Skeletal muscle satellite cell (primary cell): Measurements from ENCODE around the gene C16orf74.

Experiments
- H3K27me3 ChIP-seq: 2 replicates; pipeline ENCODE4 v1.7.0; 2013; ENCODE audit warnings: low read length; ENCODE audit not compliant: control insufficient read depth, insufficient read depth
- H3K36me3 ChIP-seq: 2 replicates; pipeline ENCODE4 v1.7.0; 2013; ENCODE audit warnings: mild to moderate bottlenecking, control low read depth, low read length; ENCODE audit not compliant: insufficient read depth
- H3K4me1 ChIP-seq: 2 replicates; pipeline ENCODE4 v1.7.0; 2013; ENCODE audit warnings: low read length; ENCODE audit not compliant: control insufficient read depth, insufficient read depth
- H3K4me2 ChIP-seq: 2 replicates; pipeline ENCODE4 v1.7.0; 2013; ENCODE audit warnings: mild to moderate bottlenecking, low read length
- H3K4me3 ChIP-seq: 2 replicates; pipeline ENCODE4 v1.7.0; 2013; ENCODE audit warnings: low read length
- H3K9ac ChIP-seq: 2 replicates; pipeline ENCODE4 v1.7.0; 2013; ENCODE audit warnings: mild to moderate bottlenecking, low read depth, low read length, moderate library complexity
- H3K9me3 ChIP-seq: replicated peaks from 2 replicates; pipeline ENCODE4 v1.7.0; 2013; ENCODE audit warnings: mild to moderate bottlenecking, control low read depth, low read length

The C16orf74 gene

DNA sequence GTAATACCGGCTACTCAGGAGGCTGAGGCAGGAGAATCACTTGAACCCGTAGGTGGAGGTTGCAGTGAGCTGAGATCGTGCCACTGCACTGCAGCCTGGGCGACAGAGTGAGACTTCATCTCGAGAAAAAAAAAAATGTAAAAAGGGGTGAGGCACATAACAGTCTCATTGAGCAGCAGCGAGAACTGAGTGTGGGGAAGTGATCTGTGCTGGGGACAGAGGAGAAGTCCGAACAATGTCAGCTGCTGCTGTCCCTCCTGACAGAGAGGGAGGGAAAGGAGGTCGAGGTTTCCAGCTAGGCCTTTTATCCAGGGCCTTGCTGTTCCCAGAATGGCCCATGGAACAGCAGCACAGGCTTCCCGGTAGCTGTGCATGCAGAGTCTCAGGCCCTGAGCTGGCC lies 14.0 kb downstream of the C16orf74 start:
- Histone ChIP-seq H3K4me1 (no peaks in the 10 kb centered on the region), H3K9ac (no peak overlapping the region), H3K4me2 (no peak overlapping the region), H3K27me3 (no peaks in the 10 kb centered on the region), H3K36me3 (no peaks in the 10 kb centered on the region), H3K9me3 (no peaks in the 10 kb centered on the region), H3K4me3 (no peak overlapping the region)

DNA sequence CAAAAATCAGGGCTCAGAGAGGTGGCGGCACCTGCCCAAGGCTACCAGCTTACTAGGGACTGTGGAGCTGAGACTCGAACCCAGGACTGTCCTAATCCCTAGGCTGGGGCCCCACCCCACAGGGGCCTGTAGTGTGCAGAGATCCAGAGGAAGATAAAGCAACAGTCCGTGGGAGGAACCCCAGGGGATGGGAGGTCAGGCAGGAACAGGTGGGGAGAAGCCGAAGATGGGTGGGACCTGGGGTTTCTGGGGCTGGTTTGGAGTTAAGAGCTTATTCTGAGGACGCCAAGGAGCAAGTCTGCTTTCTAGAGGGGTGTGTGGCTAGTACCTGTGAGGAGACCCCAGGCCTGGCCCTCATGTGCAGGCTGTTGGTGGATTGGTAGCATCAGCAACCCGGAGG lies 14.9 kb downstream of the C16orf74 start:
- Histone ChIP-seq H3K4me3 (no peak overlapping the region), H3K36me3 (no peaks in the 10 kb centered on the region), H3K9ac (no peak overlapping the region), H3K4me2 (no peak overlapping the region), H3K4me1 (no peaks in the 10 kb centered on the region), H3K9me3 (no peaks in the 10 kb centered on the region), H3K27me3 (no peaks in the 10 kb centered on the region)

DNA sequence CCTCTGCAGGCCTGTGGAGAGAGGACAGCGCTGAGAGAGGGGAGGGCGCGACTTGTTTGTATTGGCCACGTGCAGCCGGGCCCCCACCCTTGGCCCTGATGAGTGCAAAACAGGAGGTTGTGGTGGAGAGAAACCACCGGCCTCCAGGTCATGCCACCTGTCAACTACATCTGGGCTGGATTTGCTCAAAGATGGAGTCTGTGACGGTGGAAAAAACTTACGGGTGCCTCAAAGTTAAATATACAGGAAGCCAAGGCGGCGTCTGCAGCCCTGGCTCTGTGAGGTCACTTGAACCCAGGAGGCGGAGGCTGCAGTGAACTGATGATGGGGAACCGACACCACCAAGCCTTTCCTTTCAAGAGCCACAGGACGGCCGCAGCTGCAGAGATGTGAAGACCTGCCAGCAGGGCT lies 15.7 kb downstream of the C16orf74 start:
- Histone ChIP-seq H3K9ac (no peak overlapping the region), H3K4me1 (no peaks in the 10 kb centered on the region), H3K9me3 (no peaks in the 10 kb centered on the region), H3K27me3 (no peaks in the 10 kb centered on the region), H3K4me2 (no peak overlapping the region), H3K36me3 (no peaks in the 10 kb centered on the region), H3K4me3 (no peak overlapping the region)

DNA sequence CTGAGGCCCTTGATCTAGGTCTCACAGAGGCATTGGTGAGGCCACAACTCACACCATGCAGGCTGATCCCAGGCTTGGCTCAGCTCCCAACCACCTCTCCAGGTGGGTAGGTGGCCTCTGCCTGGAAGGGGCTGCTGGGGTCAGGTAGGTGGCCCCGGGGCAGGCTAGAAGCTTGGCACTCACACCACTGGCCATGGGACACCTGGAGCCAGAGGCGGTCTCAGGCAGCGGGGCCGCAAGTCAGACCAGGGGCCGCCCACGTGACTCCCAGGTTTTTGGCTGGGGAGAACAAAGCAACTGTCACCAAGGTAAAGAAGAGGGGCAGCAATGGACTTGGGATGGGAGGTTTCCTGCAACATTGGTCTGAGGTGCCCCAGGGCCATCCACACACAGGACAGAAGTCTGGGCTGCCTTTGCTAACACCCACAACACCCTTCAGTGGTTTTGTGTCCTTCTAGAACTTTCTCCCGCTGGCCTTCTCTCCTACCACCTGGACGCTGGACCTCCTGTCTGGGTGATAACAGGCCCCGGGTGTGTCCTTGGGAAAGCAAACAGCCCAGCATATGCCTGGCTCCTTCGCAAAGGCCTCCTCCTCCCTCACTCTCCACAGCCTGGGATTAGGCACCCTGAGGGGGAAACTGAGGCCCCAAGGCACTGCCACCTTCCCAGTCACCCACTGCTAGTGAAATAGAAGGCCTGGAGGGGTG lies 16.4 kb downstream of the C16orf74 start:
- Histone ChIP-seq H3K4me3 (no peak overlapping the region), H3K9ac (no peak overlapping the region), H3K36me3 (no peaks in the 10 kb centered on the region)

DNA sequence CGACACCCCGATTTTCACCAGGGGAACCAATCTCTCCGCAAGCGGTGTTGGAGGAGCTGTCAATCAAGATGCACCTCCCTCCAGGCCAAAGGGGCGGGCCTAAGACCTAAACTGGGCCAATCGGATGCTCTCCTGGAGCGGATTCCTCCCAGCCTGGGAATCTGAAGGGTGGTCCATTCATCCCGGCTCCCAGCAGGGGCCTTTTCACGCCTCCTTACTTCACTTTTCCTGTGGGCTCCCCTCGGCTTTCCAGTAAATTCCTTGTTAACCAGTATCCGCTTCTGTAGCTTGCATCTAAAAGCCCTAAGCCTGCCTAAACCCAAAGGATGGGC lies 17.1 kb downstream of the C16orf74 start:
- no peaks in the 10 kb centered on the region for H3K9me3 ChIP-seq
- H3K36me3 ChIP-seq: no peaks in the 10 kb centered on the region
- peaks cover 6% of the 10 kb centered on the region for H3K4me1 ChIP-seq
- H3K9ac ChIP-seq: no peak overlapping the region
- no peak overlapping the region for H3K4me3 ChIP-seq
- no peaks in the 10 kb centered on the region for H3K27me3 ChIP-seq
- no peak overlapping the region for H3K4me2 ChIP-seq

More for the DNA sequence above, 16.4 kb downstream of the C16orf74 start:
- Histone ChIP-seq H3K9me3 (no peaks in the 10 kb centered on the region), H3K4me1 (peaks cover 5% of the 10 kb centered on the region), H3K27me3 (no peaks in the 10 kb centered on the region), H3K4me2 (no peak overlapping the region)

DNA sequence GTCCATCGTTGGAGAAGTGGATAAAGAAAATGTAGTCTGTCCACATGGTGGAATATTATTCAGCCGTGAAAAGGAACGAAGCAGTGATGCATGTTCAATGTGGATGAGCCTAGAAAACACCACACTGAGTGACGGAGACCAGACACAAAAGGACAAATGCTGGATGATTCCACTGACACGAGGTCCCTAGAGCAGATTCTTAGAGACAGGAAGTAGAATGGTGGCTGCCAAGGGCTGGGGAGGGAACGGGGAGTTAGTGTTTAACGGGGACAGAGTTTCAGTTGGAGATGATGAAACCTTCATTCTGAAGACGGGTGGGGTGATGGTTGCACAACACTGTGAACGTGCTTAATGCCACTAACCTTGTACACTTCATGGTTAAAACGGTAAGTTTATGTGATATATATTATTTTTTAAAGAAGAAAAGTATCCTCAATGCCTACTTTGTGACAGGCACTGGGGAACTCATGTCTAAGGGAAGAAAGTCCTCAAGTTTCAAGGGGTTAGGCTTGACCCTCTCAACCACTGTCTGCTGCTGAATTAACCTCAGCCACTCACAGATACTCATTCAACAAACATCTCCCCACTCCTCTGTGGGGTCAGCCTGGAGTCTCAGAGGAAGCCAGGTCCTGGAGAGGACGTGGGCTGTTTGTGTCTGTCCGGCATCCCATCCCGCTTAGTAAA lies 17.6 kb downstream of the C16orf74 start:
- no peak overlapping the region for H3K9ac ChIP-seq
- H3K9me3 ChIP-seq: no peaks in the 10 kb centered on the region
- H3K4me3 ChIP-seq: no peak overlapping the region
- peaks cover 6% of the 10 kb centered on the region for H3K4me1 ChIP-seq
- no peaks in the 10 kb centered on the region for H3K36me3 ChIP-seq
- H3K27me3 ChIP-seq: no peaks in the 10 kb centered on the region
- H3K4me2 ChIP-seq: no peak overlapping the region

DNA sequence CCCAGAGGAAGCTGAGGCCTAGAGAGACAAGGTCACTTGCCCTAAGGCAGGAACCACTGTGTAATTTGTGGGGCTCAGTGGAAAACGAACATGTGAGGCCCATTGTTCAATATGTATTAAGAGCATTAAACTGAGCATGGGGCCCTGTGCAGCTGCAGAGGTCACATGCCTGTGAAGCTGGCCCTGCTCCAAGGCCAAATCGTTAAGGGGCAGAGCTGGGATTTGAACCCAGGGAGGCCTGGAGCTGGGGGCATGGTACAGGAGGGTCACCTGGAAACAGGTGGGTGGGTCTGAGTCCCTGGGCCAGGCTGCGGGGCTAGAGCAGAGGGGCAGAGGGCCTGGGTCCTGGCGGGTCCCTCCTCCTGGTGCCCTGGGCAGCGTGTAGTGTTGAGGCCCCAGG lies 19.7 kb downstream of the C16orf74 start:
- Histone ChIP-seq H3K4me3 (no peak overlapping the region), H3K9ac (no peak overlapping the region), H3K4me1 (peaks cover 6% of the 10 kb centered on the region), H3K36me3 (peaks cover 3% of the 10 kb centered on the region), H3K27me3 (peaks cover 3% of the 10 kb centered on the region), H3K4me2 (no peak overlapping the region), H3K9me3 (no peaks in the 10 kb centered on the region)

DNA sequence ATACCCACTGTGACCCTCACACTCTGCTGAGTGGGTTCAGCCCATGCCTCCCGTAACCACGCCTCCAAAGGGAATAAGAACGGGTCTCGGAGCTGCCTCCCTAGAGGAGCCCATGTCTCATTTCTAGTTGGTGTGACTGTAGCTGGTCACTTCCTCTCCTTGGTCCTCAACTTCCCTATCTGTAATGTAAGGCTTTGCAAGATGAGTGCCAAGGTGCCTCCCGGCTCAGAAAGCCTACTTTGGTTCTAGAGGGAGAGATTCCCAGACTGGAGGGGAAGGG lies 20.8 kb downstream of the C16orf74 start:
- H3K4me1 ChIP-seq: peaks cover 6% of the 10 kb centered on the region

DNA sequence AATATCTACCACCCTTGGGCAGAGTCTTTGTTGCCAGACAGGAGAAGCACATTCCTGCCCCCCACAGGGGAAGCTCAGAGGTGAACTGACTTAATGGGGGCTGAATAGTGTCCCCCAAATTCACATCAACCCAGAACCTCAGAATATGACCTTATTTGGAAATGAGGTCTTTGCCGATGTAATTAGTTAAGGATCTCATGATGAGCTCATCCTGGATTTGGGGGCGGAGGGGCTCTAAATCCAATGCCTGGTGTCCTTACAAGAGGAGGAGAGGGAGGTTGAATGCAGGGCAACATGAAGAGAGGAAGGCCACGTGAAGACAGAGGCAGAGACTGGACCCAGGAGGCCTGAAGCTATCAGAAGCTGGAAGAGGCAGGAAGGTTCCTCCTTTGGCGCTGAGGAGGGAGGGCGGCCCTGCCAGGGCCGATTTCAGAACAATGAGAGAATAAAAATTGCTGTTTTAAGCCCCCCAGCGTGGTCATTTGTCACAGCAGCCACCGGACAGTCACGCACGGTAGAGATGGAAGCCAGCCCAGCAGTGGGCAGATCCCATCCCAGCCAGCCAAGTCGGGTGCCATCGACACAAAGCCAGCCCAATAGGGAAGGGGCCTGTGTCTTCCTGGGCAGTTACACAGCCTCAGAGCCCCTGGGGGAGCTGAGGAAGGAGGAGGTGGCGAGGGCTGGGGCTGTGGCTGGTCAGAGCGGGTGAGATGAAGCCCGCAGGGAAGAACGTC lies 21.3 kb downstream of the C16orf74 start:
- peaks cover 4% of the 10 kb centered on the region for H3K36me3 ChIP-seq
- H3K4me3 ChIP-seq: no peak overlapping the region
- H3K9me3 ChIP-seq: no peaks in the 10 kb centered on the region

More for the DNA sequence above, 20.8 kb downstream of the C16orf74 start:
- Histone ChIP-seq H3K9ac (no peak overlapping the region), H3K9me3 (no peaks in the 10 kb centered on the region), H3K36me3 (peaks cover 4% of the 10 kb centered on the region), H3K4me3 (no peak overlapping the region), H3K27me3 (peaks cover 13% of the 10 kb centered on the region), H3K4me2 (no peak overlapping the region)

DNA sequence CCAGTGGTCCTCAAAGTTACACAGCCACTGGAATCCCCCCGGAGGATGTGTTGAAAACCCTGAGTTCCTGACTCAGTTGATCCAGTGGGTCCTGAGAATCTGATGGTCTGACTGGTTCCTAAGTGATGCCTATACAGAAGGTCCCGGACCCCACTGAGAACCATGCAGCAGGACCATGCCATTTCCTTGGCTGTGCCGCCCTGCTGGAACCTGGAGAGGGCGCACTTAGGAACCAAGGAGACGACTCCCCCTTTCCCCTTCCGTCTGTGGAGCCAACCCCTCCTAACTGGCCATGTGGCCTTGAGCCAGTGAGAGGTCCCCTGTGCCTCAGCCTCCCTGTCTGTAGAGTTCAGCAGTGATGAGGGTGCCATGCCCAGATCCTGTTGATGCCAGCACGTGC lies 22.0 kb downstream of the C16orf74 start:
- no peak overlapping the region for H3K9ac ChIP-seq
- H3K36me3 ChIP-seq: peaks cover 4% of the 10 kb centered on the region

More for the DNA sequence above, 21.3 kb downstream of the C16orf74 start:
- H3K4me2 ChIP-seq: no peak overlapping the region
- H3K4me1 ChIP-seq: peaks cover 6% of the 10 kb centered on the region
- peaks cover 13% of the 10 kb centered on the region for H3K27me3 ChIP-seq
- no peak overlapping the region for H3K9ac ChIP-seq

DNA sequence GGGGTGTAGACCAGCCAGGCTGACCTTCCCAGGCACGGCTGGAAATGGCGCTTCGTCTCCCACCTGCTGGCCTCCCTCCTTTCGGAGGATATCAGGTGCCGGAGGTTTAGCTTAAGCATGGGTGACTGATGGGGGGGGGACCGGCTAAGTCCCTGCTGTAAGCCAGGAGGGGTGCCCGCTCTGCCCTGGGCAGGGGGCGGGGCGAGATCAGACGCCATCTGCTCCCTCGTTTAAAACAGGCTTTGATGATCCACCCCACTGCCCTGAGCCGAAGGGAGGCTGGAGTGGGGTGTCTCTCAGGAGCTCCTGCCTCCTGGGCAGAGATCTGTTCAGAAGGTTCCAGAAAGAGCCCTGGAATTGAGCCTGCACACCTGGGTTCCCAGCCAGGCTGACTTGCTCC lies 26.0 kb downstream of the C16orf74 start:
- no peak overlapping the region for H3K4me3 ChIP-seq
- H3K36me3 ChIP-seq: peaks cover 4% of the 10 kb centered on the region
- peaks cover 9% of the 10 kb centered on the region for H3K4me1 ChIP-seq
- H3K27me3 ChIP-seq: peaks cover 13% of the 10 kb centered on the region
- no peaks in the 10 kb centered on the region for H3K9me3 ChIP-seq
- no peak overlapping the region for H3K9ac ChIP-seq
- H3K4me2 ChIP-seq: no peak overlapping the region

More for the DNA sequence above, 22.0 kb downstream of the C16orf74 start:
- no peak overlapping the region for H3K4me2 ChIP-seq
- H3K9me3 ChIP-seq: no peaks in the 10 kb centered on the region
- H3K4me3 ChIP-seq: no peak overlapping the region
- peaks cover 13% of the 10 kb centered on the region for H3K27me3 ChIP-seq
- peaks cover 6% of the 10 kb centered on the region for H3K4me1 ChIP-seq
